HepG2 (cell line): Measurements from ENCODE around the gene SLC7A8. TPM values are rescaled to one million over a fixed set of nuclear protein-coding genes. Genes with fewer than 3 reads are reported as not detected.

ENCODE experiments used
- CERS6 ChIP-seq: sonication (generic); formaldehyde crosslinking; IDR thresholded peaks from 2 replicates; pipeline ENCODE4 v1.5.0; 2020; ENCODE audit warnings: missing genetic modification reagents
- CHD4 ChIP-seq: fragments of 200-600 bp; sonication (generic); IDR thresholded peaks from 2 replicates; pipeline ENCODE4 v1.7.0; 2017; ENCODE audit warnings: mild to moderate bottlenecking, low read length, borderline replicate concordance
- ETS1 ChIP-seq: sonication (generic); formaldehyde crosslinking; IDR thresholded peaks from 2 replicates; pipeline ENCODE4 v1.4.0; 2020; ENCODE audit warnings: missing genetic modification reagents
- KMT2B ChIP-seq: IDR thresholded peaks from 2 replicates; pipeline ENCODE4 v1.6.1; 2016; ENCODE audit warnings: missing genetic modification reagents, missing compliant biosample characterization
- MED13 ChIP-seq: sonication (generic); formaldehyde crosslinking; IDR thresholded peaks from 2 replicates; pipeline ENCODE4 v1.5.0; 2020; ENCODE audit warnings: missing genetic modification reagents
- MTF2 ChIP-seq: sonication (generic); formaldehyde crosslinking; IDR thresholded peaks from 2 replicates; pipeline ENCODE4 v1.5.0; 2020; ENCODE audit warnings: missing genetic modification reagents, borderline replicate concordance
- NFRKB ChIP-seq: fragments of 450-650 bp; IDR thresholded peaks from 2 replicates; pipeline ENCODE4 v1.6.1; 2017
- RXRA ChIP-seq: sonication (generic); formaldehyde crosslinking; IDR thresholded peaks from 2 replicates; pipeline ENCODE4 v1.5.1; 2020; ENCODE audit warnings: missing genetic modification reagents
- SP4 ChIP-seq: sonication (generic); formaldehyde crosslinking; IDR thresholded peaks from 2 replicates; pipeline ENCODE4 v1.8.1; 2023; ENCODE audit warnings: mild to moderate bottlenecking, missing genetic modification reagents
- TCF7L2 ChIP-seq: IDR thresholded peaks from 2 replicates; pipeline ENCODE4 v1.6.1; 2011; ENCODE audit warnings: mild to moderate bottlenecking, low read depth, low read length, moderate library complexity
- THAP7 ChIP-seq: sonication (generic); formaldehyde crosslinking; IDR thresholded peaks from 2 replicates; pipeline ENCODE4 v1.8.1; 2023; ENCODE audit warnings: mild to moderate bottlenecking, missing genetic modification reagents
- ZBTB1 ChIP-seq: sonication (generic); formaldehyde crosslinking; IDR thresholded peaks from 2 replicates; pipeline ENCODE4 v1.4.0; 2020; ENCODE audit warnings: missing genetic modification reagents, borderline replicate concordance
- ZBTB8A ChIP-seq: sonication (generic); formaldehyde crosslinking; IDR thresholded peaks from 2 replicates; pipeline ENCODE4 v1.4.0; 2020; ENCODE audit warnings: mild to moderate bottlenecking, low read depth, missing genetic modification reagents, borderline replicate concordance
- ZHX2 ChIP-seq, 2 experiments: sonication (generic) in 1 of 2; formaldehyde crosslinking in 1 of 2; IDR thresholded peaks; 2 replicates each; pipeline versions ENCODE4 v1.6.1 to v1.9.0; 2014 to 2022; ENCODE audit warnings: antibody characterized with exemption in 1 of 2, borderline replicate concordance in 1 of 2, inconsistent platforms in 1 of 2, low read depth in 1 of 2, missing genetic modification reagents in 1 of 2
- ZMAT3 ChIP-seq: sonication (generic); formaldehyde crosslinking; conservative IDR thresholded peaks from 2 replicates; pipeline ENCODE4 v1.7.0; 2021; ENCODE audit warnings: missing genetic modification reagents
- ZNF253 ChIP-seq: sonication (generic); formaldehyde crosslinking; IDR thresholded peaks from 2 replicates; pipeline ENCODE4 v1.8.0; 2022; ENCODE audit warnings: mild to moderate bottlenecking, missing genetic modification reagents, borderline replicate concordance
- ZNF282 ChIP-seq: fragments of 450-650 bp; IDR thresholded peaks from 2 replicates; pipeline ENCODE4 v1.6.1; 2018; ENCODE audit not compliant: partially characterized antibody
- ZNF343 ChIP-seq: sonication (generic); formaldehyde crosslinking; IDR thresholded peaks from 2 replicates; pipeline ENCODE4 v1.4.0; 2020; ENCODE audit warnings: mild to moderate bottlenecking, missing genetic modification reagents
- ZNF747 ChIP-seq: sonication (generic); formaldehyde crosslinking; IDR thresholded peaks from 2 replicates; pipeline ENCODE4 v1.8.1; 2023; ENCODE audit warnings: missing genetic modification reagents, mild to moderate bottlenecking, borderline replicate concordance
- ZNF776 ChIP-seq: sonication (generic); formaldehyde crosslinking; IDR thresholded peaks from 2 replicates; pipeline ENCODE4 v1.4.0; 2020; ENCODE audit warnings: mild to moderate bottlenecking, missing genetic modification reagents
- polyA plus RNA-seq, 8 experiments: library from polyadenylated mRNA; depleted of rRNA in 3 of 8; stranded (reverse) in 7 of 8; unstranded in 1 of 8; fragments of >200 nt; fragmentation: Illumina TruSeq in 4 of 8; extraction: Trizol in 4 of 8; gene quantifications; 2 replicates each; pipeline versions ENCODE4 v1.2.1 to v1.2.3, GENCODE V29; 2011 to 2016; ENCODE audit warnings: low read depth in 4 of 8, missing spikeins in 1 of 8, mixed read lengths in 1 of 8; ENCODE audit not compliant: insufficient read depth in 1 of 8
- total RNA-seq, 5 experiments: library from RNA; depleted of rRNA; stranded (reverse); fragments of >200 nt; fragmentation: Illumina TruSeq; extraction: Trizol; gene quantifications; 2 replicates each; pipeline ENCODE4 v1.2.3, GENCODE V29; 2016; ENCODE audit warnings: low read depth in 1 of 5

SLC7A8 gene
- total and polyA plus RNA-seq, 2 of the 13 experiments (the other 11 are each of a cell fraction or from before 2014, with no cell fraction given) = 0.25 TPM; not detected in 1

GRCh38 chr14:23094666-23095195 is 88.7 kb downstream of the SLC7A8 start, which contains the start of gene ACIN1 (continued):
- TF ChIP-seq ETS1 (peak; percentile 83), ZNF776 (CRISPR knock-in tag) (peak; percentile 99), ZNF253 (CRISPR knock-in tag) (peak; percentile 98), TCF7L2 (no peak), THAP7 (CRISPR knock-in tag) (no peak), RXRA (peak; percentile 93; the same call in 1 of the 2 replicates), SP4 (CRISPR knock-in tag) (peak; percentile 81), ZMAT3 (peak; percentile 99), ZBTB1 (no peak; the same call in 1 of the 2 replicates), CHD4 (no peak), ZNF343 (peak; percentile 99), KMT2B (peak; percentile 92), MTF2 (CRISPR knock-in tag) (peak; percentile 100), ZNF747 (peak; percentile 98; the same call in 1 of the 2 replicates), NFRKB (peak; percentile 51; the same call in 1 of the 2 replicates), ZBTB8A (CRISPR knock-in tag) (peak; percentile 98), ZNF282 (no peak), ZHX2 (IDR thresholded peaks at IDR 0.05; ENCODE audit: low read depth) (peak; percentile 82), ZHX2 (CRISPR knock-in tag; IDR thresholded peaks at IDR 0.05; ENCODE audit: borderline replicate concordance) (no peak), MED13 (peak; percentile 95), CERS6 (CRISPR knock-in tag) (peak; percentile 68; the same call in 1 of the 2 replicates)
